ENCODE results near the gene LMX1A.

The LMX1A gene

GRCh38 chr1:165152109-165152508 is 204.4 kb downstream of the LMX1A start:
- no peak for DNase-seq
